ENCODE data around the gene DOCK3. TPM values are rescaled to one million over a fixed set of nuclear protein-coding genes. Genes with fewer than 3 reads are reported as not detected.
"Not testable (repeated sequence)": the region's sequence is repeated elsewhere in the genome, so short reads cannot be mapped to it uniquely, and the experiment has no call there.

Gene DOCK3
- total RNA-seq, 3 donors from 2014 or later, result 0.17 to 6.1 (median 0.20) TPM

DNA sequence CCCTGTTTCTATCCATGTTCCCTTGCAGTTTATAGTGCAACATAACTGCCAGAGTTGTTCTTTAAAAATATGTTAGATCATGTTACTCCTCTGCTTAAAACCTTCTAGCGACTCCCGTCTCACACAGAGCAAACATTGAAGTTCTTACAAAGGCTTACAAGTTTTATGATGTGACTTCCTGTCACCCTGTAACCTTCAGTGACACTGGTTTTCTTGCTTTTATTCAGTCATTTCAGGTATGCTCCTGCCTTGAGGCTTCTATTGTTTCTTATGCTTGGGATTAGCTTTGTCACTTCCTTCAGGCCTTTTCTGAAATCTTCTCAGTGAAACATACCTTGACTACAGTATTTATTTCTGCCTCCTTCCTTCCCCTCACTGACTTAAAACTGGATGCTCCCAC, 252.1 kb downstream of the DOCK3 start:
- no peak overlapping the region for H3K4me3 ChIP-seq
- TF ChIP-seq, protein P1, sequence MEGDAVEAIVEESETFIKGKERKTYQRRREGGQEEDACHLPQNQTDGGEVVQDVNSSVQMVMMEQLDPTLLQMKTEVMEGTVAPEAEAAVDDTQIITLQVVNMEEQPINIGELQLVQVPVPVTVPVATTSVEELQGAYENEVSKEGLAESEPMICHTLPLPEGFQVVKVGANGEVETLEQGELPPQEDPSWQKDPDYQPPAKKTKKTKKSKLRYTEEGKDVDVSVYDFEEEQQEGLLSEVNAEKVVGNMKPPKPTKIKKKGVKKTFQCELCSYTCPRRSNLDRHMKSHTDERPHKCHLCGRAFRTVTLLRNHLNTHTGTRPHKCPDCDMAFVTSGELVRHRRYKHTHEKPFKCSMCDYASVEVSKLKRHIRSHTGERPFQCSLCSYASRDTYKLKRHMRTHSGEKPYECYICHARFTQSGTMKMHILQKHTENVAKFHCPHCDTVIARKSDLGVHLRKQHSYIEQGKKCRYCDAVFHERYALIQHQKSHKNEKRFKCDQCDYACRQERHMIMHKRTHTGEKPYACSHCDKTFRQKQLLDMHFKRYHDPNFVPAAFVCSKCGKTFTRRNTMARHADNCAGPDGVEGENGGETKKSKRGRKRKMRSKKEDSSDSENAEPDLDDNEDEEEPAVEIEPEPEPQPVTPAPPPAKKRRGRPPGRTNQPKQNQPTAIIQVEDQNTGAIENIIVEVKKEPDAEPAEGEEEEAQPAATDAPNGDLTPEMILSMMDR (IDR thresholded peaks at IDR 0.05), result no peak
- intact Hi-C loops (cut with DNase I, micrococcal nuclease), result no loop called here
- H3K4me1 ChIP-seq (ENCODE audit: low read depth), result no peaks in the 10 kb centered on the region
- H3K9me3 ChIP-seq, result no peaks in the 10 kb centered on the region
- H3K36me3 ChIP-seq (ENCODE audit: low read depth), result no peaks in the 10 kb centered on the region
- no peak for ATAC-seq
- DNase-seq, result no peak

DNA sequence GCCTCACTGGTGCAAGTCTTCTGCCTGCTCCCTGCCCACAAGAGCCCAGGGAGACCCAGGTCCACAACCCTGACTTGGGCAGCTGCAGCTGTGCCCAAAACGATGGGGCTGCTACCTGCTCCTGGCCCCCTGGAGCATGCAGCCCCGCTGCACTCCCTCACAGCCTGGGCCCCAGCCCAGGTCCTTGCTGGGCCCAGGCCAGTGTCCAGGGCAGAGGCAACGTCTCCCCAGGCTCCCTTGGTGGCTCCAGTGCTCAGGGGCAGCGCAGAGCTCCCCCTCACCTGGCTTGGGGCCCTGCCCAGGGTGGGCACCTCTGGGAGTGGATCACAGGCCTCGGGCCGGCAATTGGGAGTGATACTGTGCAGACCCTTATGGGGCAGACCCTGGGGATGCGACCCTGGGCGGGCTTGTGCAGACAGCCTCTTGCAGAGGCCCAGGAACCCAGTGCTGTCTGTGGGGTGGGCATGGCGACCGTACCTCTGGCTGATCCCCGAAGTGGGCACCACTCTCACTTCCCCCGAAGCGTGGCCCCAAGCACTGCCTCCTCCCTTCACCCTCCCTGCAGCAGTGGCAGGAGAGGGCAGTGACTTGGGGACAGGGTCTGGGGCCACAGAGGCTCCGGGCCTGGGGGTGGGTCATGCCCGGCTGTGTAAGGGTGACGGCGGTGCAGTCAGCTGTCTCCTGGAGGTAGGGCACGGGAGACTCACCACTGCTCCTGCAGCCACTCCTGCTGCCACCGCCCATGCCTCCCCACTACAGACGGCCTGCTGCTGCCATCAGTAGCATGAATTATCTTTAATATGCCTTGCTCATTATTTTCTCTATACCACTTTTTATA, 255.9 kb downstream of the DOCK3 start:
- Histone ChIP-seq H3K4me1 (ENCODE audit: low read depth) (no peaks in the 10 kb centered on the region), H3K9me3 (peaks cover 2% of the 10 kb centered on the region), H3K36me3 (ENCODE audit: low read depth) (no peaks in the 10 kb centered on the region), H3K4me3 (no peak overlapping the region)
- TF ChIP-seq, protein P1 (IDR thresholded peaks at IDR 0.05), result no peak
- intact Hi-C loops (cut with DNase I, micrococcal nuclease), result no loop called here
- DNase-seq (no peak), ATAC-seq (no peak)

DNA sequence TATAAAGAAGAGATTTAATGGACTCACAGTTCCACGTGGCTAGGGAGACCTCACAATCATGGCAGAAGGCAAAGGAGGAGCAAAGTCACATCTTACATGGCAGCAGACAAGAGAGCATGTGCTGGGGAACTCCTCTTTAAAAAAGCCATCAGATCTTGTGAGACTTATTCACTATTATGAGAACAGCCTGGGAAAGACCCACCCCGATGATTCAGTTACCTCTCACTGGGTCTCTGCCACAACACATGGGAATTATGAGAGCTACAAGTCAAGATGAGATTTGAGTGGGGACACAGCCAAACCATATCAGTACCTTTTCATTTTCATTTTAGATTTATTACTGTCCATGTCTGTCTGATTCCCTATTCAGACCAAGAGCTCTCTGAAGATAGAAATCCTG, 258.2 kb downstream of the DOCK3 start:
- H3K4me3 ChIP-seq; intact Hi-C loops (cut with DNase I, micrococcal nuclease); H3K36me3 ChIP-seq (ENCODE audit: low read depth); DNase-seq; H3K9me3 ChIP-seq; ATAC-seq; H3K4me1 ChIP-seq (ENCODE audit: low read depth): not testable (repeated sequence)

DNA sequence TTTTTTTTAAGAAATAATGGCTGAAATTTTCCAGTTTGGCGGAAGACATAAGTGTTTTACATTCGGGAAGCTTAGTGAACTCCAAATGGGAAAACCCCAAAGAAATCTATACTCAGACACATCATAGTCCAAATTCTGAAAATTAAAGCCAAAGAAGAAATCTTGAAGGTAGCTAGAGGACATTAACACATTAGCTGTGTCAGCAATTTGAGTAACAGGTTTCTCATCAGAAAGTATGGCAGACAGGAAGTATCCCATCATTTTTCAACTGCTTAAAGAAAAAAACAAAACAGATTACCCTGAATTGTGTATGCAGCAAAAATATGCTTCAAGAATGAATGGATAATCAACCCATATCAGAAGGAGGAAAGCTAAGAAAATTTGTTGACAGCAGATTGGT, 261.7 kb downstream of the DOCK3 start:
- Histone ChIP-seq H3K9me3 (peaks cover 2% of the 10 kb centered on the region), H3K4me1 (ENCODE audit: low read depth) (no peaks in the 10 kb centered on the region), H3K36me3 (ENCODE audit: low read depth) (no peaks in the 10 kb centered on the region), H3K4me3 (no peak overlapping the region)
- DNase-seq (no peak), ATAC-seq (no peak)
- intact Hi-C loops (cut with DNase I, micrococcal nuclease), result no loop called here
- TF ChIP-seq, protein P1 (IDR thresholded peaks at IDR 0.05), result no peak

DNA sequence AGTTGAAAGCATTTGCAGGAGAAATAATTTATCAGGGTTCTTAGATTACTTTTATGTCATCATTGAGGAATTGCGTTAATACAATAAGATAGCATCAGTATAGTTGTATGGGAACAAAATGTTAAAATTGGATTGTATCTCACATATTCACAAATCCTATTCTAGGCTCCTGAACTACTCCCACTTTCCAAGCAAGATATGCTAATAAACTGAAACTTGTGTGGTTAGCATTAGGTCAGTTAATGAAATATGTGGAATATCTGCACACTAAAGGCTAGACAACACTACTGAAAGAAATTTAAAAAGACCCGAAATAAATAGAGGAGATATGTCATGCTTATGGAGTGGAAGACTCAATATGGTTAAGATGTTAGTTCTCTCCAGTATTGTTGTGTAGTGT, 272.7 kb downstream of the DOCK3 start:
- Histone ChIP-seq H3K9me3 (no peaks in the 10 kb centered on the region), H3K36me3 (ENCODE audit: low read depth) (no peaks in the 10 kb centered on the region), H3K4me1 (ENCODE audit: low read depth) (no peaks in the 10 kb centered on the region), H3K4me3 (no peak overlapping the region)
- DNase-seq, result no peak
- intact Hi-C loops (cut with DNase I, micrococcal nuclease), result no loop called here
- no peak for ATAC-seq
- TF ChIP-seq, protein P1 (IDR thresholded peaks at IDR 0.05), result no peak

DNA sequence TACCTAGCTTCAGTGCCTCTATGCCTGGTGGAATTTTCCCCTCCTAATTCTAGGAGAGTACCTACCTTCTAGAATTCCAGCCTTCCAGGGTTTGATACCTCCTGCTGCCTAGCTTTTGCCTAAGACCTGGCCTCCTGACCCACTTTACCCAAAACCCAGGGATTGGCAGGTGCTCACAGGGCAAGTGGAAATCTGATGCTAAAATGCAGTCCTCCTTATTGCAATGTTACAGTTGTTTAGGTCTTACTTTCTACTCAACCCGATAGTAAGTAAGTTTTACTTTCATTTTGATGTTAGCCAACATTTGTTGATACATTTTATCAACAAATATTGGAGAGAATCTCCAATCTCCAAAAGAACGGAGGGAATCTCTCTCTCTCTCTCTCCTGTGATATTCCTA, 275.9 kb downstream of the DOCK3 start:
- no peaks in the 10 kb centered on the region for H3K4me1 ChIP-seq (ENCODE audit: low read depth)
- no peak for DNase-seq
- intact Hi-C loops (cut with DNase I, micrococcal nuclease), result no loop called here
- H3K9me3 ChIP-seq, result no peaks in the 10 kb centered on the region
- ATAC-seq, result no peak
- no peaks in the 10 kb centered on the region for H3K36me3 ChIP-seq (ENCODE audit: low read depth)
- TF ChIP-seq, protein P1 (IDR thresholded peaks at IDR 0.05), result no peak
- no peak overlapping the region for H3K4me3 ChIP-seq

All from mucosa of descending colon (tissue), 3 donors.